ENCODE data around the gene CENPS. TPM values are rescaled to one million over a fixed set of nuclear protein-coding genes. Genes with fewer than 3 reads are reported as not detected.

Gene CENPS
- total RNA-seq, 2 donors from 2014 or later: 13.2 to 26.6 TPM

DNA sequence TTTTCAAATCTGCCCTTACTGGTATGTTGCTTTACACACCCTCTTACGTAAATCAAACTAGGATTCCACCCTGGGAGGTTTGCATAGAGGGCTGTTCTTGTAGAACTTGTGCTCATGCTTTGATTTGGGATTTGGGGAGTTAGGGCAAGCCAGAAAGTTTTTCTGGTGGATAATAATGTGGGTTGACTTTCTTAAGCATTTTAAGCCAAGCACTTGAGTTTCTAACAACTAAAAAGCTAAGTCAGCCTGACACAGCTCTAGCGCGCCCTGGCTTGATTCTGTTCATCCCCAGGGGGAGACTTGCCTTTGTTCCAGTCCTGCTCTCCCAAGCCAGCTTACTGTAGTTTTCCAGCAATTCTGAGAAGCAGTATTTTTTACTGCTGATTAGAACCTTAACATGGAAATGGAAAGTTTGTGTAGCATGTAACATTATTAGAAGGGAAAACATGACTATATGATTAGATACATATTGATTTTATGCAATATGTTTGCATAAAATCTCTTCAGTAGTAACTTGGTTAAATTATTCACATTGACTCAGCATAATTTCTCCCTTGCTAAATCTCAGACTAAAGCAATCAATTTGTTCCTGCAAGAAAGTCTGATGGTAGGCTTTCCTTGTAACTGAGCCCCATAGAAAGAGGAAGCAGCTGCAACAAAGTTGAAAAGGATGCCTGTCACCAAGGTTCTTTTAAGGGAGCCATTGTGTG, 42.4 kb upstream of the CENPS start:
- no peaks in the 10 kb centered on the region for H3K36me3 ChIP-seq
- peak overlapping the region; percentile 45 for H3K27ac ChIP-seq
- DNase-seq: no peak
- H3K27me3 ChIP-seq: no peaks in the 10 kb centered on the region
- H3K4me3 ChIP-seq: no peak overlapping the region
- TF ChIP-seq CTCF (IDR thresholded peaks at IDR 0.05): no peak
- H3K9me3 ChIP-seq: no peaks in the 10 kb centered on the region
- peak overlapping the region in 1 of 2 donors; percentile 32 for H3K9ac ChIP-seq (ENCODE audit: low read depth in 2 of 2, low read length in 2 of 2)
- H3K4me1 ChIP-seq: peaks cover 4% of the 10 kb centered on the region
- intact Hi-C loops (cut with DNase I): no loop called here

DNA sequence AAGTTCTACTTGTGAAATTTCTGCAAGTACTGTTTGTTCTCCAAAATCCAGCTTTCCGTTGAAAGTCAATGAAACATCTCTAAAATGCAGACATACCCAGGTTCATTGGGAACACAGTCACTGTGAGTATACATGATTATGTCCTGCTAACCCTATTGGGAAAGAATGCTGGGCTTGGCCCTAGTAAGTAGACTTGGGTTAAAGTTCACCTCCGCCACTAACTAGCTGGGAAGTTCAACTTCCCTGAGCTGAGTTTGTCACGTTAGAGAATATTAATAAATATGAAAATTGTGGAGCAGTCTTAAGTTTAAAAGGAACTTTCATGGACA, 41.9 kb upstream of the CENPS start:
- intact Hi-C loops (cut with DNase I): no loop called here
- TF ChIP-seq CTCF (IDR thresholded peaks at IDR 0.05): no peak
- Histone ChIP-seq H3K9ac (ENCODE audit: low read depth in 2 of 2, low read length in 2 of 2) (no peak overlapping the region), H3K27ac (peak overlapping the region; percentile 45), H3K4me1 (peaks cover 4% of the 10 kb centered on the region), H3K4me3 (no peak overlapping the region), H3K9me3 (no peaks in the 10 kb centered on the region), H3K27me3 (no peaks in the 10 kb centered on the region), H3K36me3 (no peaks in the 10 kb centered on the region)
- DNase-seq: peak; percentile 44

DNA sequence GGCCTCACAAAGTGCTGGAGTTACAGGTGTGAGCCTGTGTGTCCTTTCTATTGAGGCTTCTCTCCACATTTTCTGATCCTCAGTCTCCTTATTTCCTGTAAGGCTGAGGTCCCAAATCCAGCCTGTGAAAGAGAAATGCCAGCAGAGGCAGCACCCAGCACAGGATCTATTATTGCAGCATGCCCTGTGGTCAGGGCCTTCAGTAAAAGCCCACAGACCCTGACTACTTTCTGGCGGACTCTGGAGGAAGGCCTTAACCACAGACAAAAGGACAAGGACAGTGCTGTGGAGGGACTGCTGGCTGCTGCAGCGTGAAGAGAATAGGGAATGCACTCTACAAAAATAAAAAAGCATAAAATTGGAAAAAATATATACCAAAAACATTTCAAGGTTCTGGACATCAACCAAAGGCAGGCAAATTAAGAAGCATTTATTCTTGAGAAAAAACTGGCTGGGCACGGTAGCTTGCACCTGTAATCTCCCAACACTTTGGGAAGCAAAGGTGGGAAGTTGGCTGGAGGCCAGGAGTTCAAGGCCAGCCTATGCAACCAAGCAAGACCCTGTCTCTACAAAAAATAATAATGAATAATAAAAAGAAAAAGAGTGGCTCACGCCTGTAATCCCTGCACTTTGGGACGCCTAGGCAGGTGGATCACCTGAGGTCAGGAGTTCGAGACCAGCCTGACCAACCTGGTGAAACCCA, 40.8 kb upstream of the CENPS start:
- H3K4me1 ChIP-seq: peaks cover 4% of the 10 kb centered on the region
- H3K4me3 ChIP-seq: no peak overlapping the region
- H3K27ac ChIP-seq: no peak overlapping the region
- no peak overlapping the region for H3K9ac ChIP-seq (ENCODE audit: low read depth in 2 of 2, low read length in 2 of 2)
- no peaks in the 10 kb centered on the region for H3K27me3 ChIP-seq
- intact Hi-C loops (cut with DNase I): no loop called here
- DNase-seq: no peak
- no peaks in the 10 kb centered on the region for H3K9me3 ChIP-seq
- no peaks in the 10 kb centered on the region for H3K36me3 ChIP-seq
- no peak for TF ChIP-seq CTCF (IDR thresholded peaks at IDR 0.05)

- Histone ChIP-seq H3K27me3 (no peaks in the 10 kb centered on the region), H3K9ac (ENCODE audit: low read depth in 2 of 2, low read length in 2 of 2) (no peak overlapping the region), H3K4me1 (peaks cover 11% of the 10 kb centered on the region), H3K27ac (no peak overlapping the region), H3K9me3 (no peaks in the 10 kb centered on the region), H3K36me3 (no peaks in the 10 kb centered on the region), H3K4me3 (no peak overlapping the region)
- intact Hi-C loops (cut with DNase I): no loop called here
- DNase-seq: no peak
- no peak for TF ChIP-seq CTCF (IDR thresholded peaks at IDR 0.05)
Measured at GRCh38 chr1:10396870-10397269, 33.4 kb upstream of the CENPS start.

DNA sequence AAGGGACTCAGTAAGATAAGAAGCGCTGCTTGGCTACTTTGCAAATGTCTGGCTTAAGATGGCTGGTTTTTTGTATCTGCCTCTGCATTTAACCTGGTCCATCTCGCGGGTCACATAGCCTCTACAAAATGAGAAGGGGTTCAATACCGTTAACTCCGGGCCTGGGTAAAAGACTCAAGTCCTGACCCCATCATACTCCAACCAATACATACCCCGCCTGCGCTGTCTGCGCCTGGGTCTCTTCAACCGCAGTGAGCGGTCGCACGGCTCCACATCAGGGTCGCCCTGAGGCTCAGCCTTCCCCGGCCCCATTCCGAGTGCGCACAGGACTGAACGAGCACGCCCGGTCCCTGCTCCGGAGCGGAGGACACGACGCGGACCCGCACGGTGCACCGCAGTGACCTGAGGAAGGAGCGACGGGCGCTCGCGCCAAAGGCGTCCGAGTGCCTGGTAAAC, 31.9 kb upstream of the CENPS start:
- no peaks in the 10 kb centered on the region for H3K9me3 ChIP-seq
- H3K9ac ChIP-seq (ENCODE audit: low read depth in 2 of 2, low read length in 2 of 2): peak overlapping the region; percentile 71 to 73
- no peak for TF ChIP-seq CTCF (IDR thresholded peaks at IDR 0.05)
- DNase-seq: no peak
- H3K4me1 ChIP-seq: peaks cover 11% of the 10 kb centered on the region
- intact Hi-C loops (cut with DNase I): no loop called here
- peak overlapping the region; percentile 76 for H3K4me3 ChIP-seq
- no peaks in the 10 kb centered on the region for H3K27me3 ChIP-seq
- H3K27ac ChIP-seq: peak overlapping the region; percentile 85
- H3K36me3 ChIP-seq: peaks cover 8% of the 10 kb centered on the region
